ENCODE results near the gene PLD6. TPM values are rescaled to one million over a fixed set of nuclear protein-coding genes. Genes with fewer than 3 reads are reported as not detected.

PLD6 gene
- total and polyA plus RNA-seq, 2 donors: 2.8 to 5.1 TPM

DNA sequence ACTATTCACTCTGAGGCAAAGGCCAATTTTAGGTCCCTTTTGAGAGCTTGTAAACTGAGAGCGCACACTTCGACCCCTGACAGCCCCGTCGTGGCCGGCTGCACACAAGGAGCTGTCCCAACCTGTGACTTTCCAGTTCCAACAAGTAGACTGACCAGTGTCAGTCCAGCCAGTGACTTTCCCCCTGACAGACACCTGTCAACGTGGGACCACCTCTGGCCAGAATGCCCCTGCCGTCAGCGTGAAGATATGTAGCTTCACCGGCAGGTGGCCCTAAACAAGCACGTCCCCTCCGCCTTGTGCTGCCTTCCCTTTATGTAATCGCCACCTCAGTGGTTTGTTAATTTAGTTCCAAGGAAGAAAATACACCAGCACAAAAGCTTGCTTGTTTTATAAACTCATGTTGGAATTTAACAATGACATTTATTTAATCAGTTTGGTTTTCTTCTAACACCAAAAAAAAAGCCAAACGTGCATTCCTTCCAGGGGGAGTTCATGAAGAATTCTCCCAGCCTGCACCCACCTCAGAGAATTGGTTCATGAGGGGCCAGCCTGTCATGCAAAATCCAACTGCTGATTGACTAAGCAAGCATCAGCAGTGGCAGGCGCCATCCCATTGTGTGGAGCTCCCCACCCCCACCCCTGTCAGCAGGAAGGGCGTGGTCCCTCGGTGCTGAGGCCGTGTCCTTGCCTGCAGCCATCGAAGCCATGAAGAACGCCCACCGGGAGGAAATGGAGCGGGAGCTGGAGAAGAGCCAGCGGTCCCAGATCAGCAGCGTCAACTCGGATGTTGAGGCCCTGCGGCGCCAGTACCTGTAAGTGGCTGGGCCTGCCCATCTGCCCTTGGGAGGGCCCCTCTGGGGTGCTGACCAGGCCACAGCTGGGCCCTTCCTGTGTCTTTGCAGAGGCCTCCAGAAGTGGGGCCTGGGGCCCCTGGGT lies 33.9 kb downstream of the PLD6 start:
- peaks cover 7% of the 10 kb centered on the region for H3K36me3 ChIP-seq (ENCODE audit: insufficient read depth)
- no peak overlapping the region for H3K27ac ChIP-seq (ENCODE audit: low read depth)
- WGBS: 71% methylated on average over 26 of the region's 26 CpGs
- H3K4me3 ChIP-seq (ENCODE audit: low read depth, low read length): no peak overlapping the region
- no peaks in the 10 kb centered on the region for H3K4me1 ChIP-seq (ENCODE audit: insufficient read depth)
- no peak for DNase-seq (ENCODE audit: extremely low spot score)

- no peak for DNase-seq (ENCODE audit: extremely low spot score)
- H3K4me1 ChIP-seq (ENCODE audit: insufficient read depth): no peaks in the 10 kb centered on the region
- no peak overlapping the region for H3K4me3 ChIP-seq (ENCODE audit: low read depth, low read length)
- WGBS: 82% methylated on average over 7 of the region's 7 CpGs
- H3K27ac ChIP-seq (ENCODE audit: low read depth): no peak overlapping the region
- H3K36me3 ChIP-seq (ENCODE audit: insufficient read depth): peaks cover 3% of the 10 kb centered on the region
These were observed 34.9 kb downstream of the PLD6 start for GRCh38 chr17:17171186-17171585.

DNA sequence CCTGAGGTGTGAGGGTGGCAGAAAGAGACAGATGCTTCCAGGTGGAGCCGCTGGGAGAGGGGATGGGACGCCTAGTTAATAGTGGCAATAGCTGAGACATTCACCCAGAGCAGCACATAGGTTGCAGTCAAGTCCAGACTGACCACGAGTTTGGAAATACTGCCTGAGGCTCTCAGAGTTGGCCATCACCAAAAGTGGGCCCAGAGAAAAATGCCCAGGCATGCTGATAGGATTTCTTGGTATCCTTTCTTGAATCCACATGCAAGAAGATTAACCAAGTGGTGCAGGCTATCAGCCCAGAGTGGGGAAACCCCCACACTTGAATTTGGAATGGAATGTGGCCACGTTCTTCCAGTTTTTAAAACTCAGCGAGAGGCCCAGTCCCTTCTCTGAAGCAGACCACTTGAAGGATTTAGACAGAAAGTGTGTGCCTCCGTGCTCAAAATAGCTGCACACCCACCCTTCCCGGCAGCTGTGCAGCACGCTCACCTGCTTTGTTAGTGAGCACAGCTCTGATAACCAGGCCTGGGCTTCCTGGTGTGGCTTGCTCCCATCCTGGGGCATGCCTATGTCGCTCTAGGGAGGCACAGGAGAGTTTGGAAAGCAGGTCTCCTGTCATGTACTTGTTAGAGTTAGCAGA lies 35.7 kb downstream of the PLD6 start:
- 72% methylated on average over 9 of the region's 9 CpGs for WGBS
- H3K4me3 ChIP-seq (ENCODE audit: low read depth, low read length): no peak overlapping the region
- no peaks in the 10 kb centered on the region for H3K4me1 ChIP-seq (ENCODE audit: insufficient read depth)
- DNase-seq (ENCODE audit: extremely low spot score): no peak
- H3K36me3 ChIP-seq (ENCODE audit: insufficient read depth): peaks cover 3% of the 10 kb centered on the region
- no peak overlapping the region for H3K27ac ChIP-seq (ENCODE audit: low read depth)

DNA sequence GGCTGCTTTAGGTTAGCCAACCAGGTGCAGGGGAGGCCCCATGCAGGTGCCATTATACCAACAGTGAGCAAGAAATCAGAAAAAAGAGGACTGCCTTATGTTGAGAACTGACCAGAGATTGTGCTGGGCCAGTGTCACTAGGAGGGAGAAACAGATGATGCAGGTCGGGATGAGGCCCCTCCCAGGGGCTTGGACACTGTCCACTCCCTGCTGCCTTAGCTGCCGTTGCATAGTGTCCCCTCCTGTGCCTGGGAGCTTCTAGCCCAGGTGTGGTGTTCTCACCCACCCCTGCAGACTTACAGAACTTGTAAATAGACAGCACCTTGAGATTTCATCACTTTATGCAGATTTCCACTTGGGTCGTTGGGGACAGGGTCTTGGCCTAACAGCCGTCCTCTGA lies 36.7 kb downstream of the PLD6 start:
- no peak for DNase-seq (ENCODE audit: extremely low spot score)
- WGBS: 88% methylated on average over 4 of the region's 4 CpGs
- H3K27ac ChIP-seq (ENCODE audit: low read depth): no peak overlapping the region

DNA sequence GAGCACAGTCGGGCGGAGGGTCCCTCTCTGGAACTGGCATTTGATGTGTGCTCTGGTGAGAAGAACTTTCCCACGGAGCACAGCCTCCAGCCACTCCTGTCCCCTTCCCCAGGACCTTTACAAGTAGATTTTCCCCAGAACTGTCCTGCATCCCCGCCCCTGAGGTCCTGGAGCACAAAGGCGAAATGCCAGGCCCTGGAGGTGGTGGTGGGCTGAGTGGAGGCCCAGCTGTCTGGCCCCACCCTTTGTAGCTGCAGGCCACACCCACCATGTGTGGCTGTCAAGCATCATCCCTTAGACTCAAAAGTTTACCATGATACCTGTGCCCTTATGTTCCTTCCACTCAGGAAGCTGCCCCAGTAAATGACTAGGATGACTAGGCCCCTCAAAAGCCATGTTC lies 37.7 kb downstream of the PLD6 start:
- Histone ChIP-seq H3K27ac (ENCODE audit: low read depth) (no peak overlapping the region), H3K4me3 (ENCODE audit: low read depth, low read length) (no peak overlapping the region), H3K4me1 (ENCODE audit: insufficient read depth) (no peaks in the 10 kb centered on the region), H3K36me3 (ENCODE audit: insufficient read depth) (peaks cover 2% of the 10 kb centered on the region)
- 91% methylated on average over 5 of the region's 5 CpGs for WGBS
- DNase-seq (ENCODE audit: extremely low spot score): no peak

More for the DNA sequence above, 36.7 kb downstream of the PLD6 start:
- H3K4me3 ChIP-seq (ENCODE audit: low read depth, low read length): no peak overlapping the region
- no peaks in the 10 kb centered on the region for H3K4me1 ChIP-seq (ENCODE audit: insufficient read depth)
- H3K36me3 ChIP-seq (ENCODE audit: insufficient read depth): no peaks in the 10 kb centered on the region

GRCh38 chr17:17167986-17168385 lies 38.1 kb downstream of the PLD6 start:
- no peak overlapping the region for H3K4me3 ChIP-seq (ENCODE audit: low read depth, low read length)
- no peak overlapping the region for H3K27ac ChIP-seq (ENCODE audit: low read depth)
- DNase-seq (ENCODE audit: extremely low spot score): no peak
- H3K36me3 ChIP-seq (ENCODE audit: insufficient read depth): peaks cover 2% of the 10 kb centered on the region
- no peaks in the 10 kb centered on the region for H3K4me1 ChIP-seq (ENCODE audit: insufficient read depth)
- WGBS: 89% methylated on average over 10 of the region's 10 CpGs

- peaks cover 2% of the 10 kb centered on the region for H3K36me3 ChIP-seq (ENCODE audit: insufficient read depth)
- WGBS: 91% methylated on average over 10 of the region's 10 CpGs
- no peak overlapping the region for H3K4me3 ChIP-seq (ENCODE audit: low read depth, low read length)
These were observed 38.8 kb downstream of the PLD6 start for GRCh38 chr17:17167356-17167755.

DNA sequence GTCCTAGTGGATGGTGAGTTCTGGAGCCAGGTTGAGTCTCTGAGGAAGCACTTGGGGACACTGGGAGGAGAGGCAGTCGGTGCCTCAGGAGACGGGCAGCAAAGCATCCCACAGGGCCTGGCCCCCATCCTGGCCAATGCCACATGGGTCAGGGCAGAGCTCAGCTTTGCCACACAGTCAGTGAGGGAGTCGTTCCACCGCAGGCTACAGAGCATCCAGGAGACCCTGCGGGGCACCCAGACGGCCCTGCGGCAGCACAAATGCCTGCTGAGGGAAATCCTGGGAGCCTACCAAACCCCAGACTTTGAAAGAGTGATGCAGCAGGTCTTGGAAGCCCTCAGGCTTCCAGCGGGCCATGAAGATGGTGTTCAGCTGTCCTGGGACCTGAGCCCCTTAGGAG lies 39.7 kb downstream of the PLD6 start:
- Histone ChIP-seq H3K27ac (ENCODE audit: low read depth) (no peak overlapping the region), H3K4me1 (ENCODE audit: insufficient read depth) (no peaks in the 10 kb centered on the region), H3K36me3 (ENCODE audit: insufficient read depth) (peaks cover 2% of the 10 kb centered on the region), H3K4me3 (ENCODE audit: low read depth, low read length) (no peak overlapping the region)
- DNase-seq (ENCODE audit: extremely low spot score): no peak
- 92% methylated on average over 8 of the region's 8 CpGs for WGBS

More at GRCh38 chr17:17167356-17167755, 38.8 kb downstream of the PLD6 start:
- Histone ChIP-seq H3K27ac (ENCODE audit: low read depth) (no peak overlapping the region), H3K4me1 (ENCODE audit: insufficient read depth) (no peaks in the 10 kb centered on the region)
- DNase-seq (ENCODE audit: extremely low spot score): no peak

DNA sequence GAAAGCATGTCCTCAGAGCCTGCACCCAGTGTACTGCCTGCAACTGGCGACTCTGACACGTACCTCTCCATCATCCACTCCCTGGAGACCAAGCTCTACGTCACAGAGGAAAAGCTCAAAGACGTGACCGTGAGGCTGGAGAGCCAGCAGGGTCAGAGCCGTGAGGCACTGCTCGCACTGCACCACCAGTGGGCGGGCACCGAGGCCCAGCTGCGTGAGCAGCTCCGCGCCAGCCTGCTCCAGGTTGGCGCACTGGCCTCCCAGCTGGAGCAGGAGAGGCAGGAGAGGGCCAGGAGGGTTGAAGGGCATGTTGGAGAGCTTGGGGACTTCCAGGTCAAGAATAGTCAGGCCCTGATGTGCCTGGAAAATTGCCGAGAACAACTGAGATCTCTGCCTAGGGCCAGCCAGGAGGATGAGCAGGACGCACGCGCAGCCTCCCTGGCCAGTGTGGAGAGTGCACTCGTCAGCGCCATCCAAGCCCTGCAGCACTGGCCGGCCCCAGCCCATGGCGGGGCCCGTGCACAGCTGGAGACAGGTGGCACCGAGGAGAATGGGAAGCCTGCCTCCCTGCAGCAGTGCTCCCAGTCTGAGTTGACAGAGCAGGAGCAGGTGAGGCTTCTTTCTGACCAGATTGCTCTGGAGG lies 40.3 kb downstream of the PLD6 start:
- no peaks in the 10 kb centered on the region for H3K4me1 ChIP-seq (ENCODE audit: insufficient read depth)
- WGBS: 94% methylated on average over 23 of the region's 23 CpGs

DNA sequence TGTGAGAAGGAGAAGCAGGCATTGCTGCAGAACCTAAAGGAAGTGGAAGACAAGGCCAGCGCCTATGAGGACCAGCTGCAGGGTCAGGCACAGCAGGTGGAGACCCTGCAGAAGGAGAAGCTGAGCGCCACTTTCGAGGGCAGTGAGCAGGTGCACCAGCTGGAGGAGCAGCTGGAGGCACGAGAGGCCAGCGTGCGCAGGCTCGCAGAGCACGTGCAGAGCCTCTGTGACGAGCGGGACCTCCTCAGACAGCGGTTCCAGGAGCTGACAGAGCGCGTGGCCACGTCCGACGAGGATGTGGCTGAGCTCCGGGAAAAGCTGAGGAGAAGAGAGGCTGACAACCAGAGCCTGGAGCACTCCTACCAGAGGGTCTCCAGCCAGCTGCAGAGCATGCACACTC lies 41.5 kb downstream of the PLD6 start:
- no peak overlapping the region for H3K4me3 ChIP-seq (ENCODE audit: low read depth, low read length)
- no peaks in the 10 kb centered on the region for H3K4me1 ChIP-seq (ENCODE audit: insufficient read depth)
- 93% methylated on average over 17 of the region's 17 CpGs for WGBS
- H3K36me3 ChIP-seq (ENCODE audit: insufficient read depth): peaks cover 2% of the 10 kb centered on the region
- H3K27ac ChIP-seq (ENCODE audit: low read depth): no peak overlapping the region
- DNase-seq (ENCODE audit: extremely low spot score): no peak

More for the DNA sequence above, 40.3 kb downstream of the PLD6 start:
- H3K27ac ChIP-seq (ENCODE audit: low read depth): no peak overlapping the region
- DNase-seq (ENCODE audit: extremely low spot score): no peak
- H3K4me3 ChIP-seq (ENCODE audit: low read depth, low read length): no peak overlapping the region
- H3K36me3 ChIP-seq (ENCODE audit: insufficient read depth): peaks cover 2% of the 10 kb centered on the region

- Histone ChIP-seq H3K4me3 (ENCODE audit: low read depth, low read length) (no peak overlapping the region), H3K4me1 (ENCODE audit: insufficient read depth) (no peaks in the 10 kb centered on the region), H3K27ac (ENCODE audit: low read depth) (no peak overlapping the region), H3K36me3 (ENCODE audit: insufficient read depth) (peaks cover 2% of the 10 kb centered on the region)
- no peak for DNase-seq (ENCODE audit: extremely low spot score)
- WGBS: 95% methylated on average over 25 of the region's 25 CpGs
These were observed 42.0 kb downstream of the PLD6 start for GRCh38 chr17:17164156-17164555.

- Histone ChIP-seq H3K27ac (ENCODE audit: low read depth) (no peak overlapping the region), H3K4me1 (ENCODE audit: insufficient read depth) (no peaks in the 10 kb centered on the region), H3K36me3 (ENCODE audit: insufficient read depth) (peaks cover 2% of the 10 kb centered on the region), H3K4me3 (ENCODE audit: low read depth, low read length) (no peak overlapping the region)
- no peak for DNase-seq (ENCODE audit: extremely low spot score)
- WGBS: 95% methylated on average over 4 of the region's 4 CpGs
These were observed 44.4 kb downstream of the PLD6 start for GRCh38 chr17:17161759-17162158.

DNA sequence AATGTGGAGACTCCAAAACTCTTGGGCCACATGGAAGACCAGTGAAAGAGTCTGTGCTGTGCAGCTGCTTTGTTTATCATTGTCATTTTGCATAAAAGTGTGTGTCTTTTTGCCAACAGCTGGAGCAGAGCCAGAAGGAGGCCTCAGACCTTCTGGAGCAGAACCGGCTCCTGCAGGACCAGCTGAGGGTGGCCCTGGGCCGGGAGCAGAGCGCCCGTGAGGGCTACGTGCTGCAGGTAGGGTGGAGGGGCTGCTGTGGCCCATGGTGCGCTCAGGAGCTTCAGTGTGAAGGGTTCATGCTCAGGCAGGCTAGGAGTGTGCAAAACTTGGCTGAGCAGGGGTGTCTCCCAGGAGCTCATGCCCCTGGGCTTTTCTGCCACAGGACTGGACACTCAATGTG lies 45.0 kb downstream of the PLD6 start:
- WGBS: 82% methylated on average over 6 of the region's 6 CpGs

GRCh38 chr17:17159571-17159970 lies 46.6 kb downstream of the PLD6 start:
- 93% methylated on average over 4 of the region's 4 CpGs for WGBS
- no peak overlapping the region for H3K4me3 ChIP-seq (ENCODE audit: low read depth, low read length)
- H3K4me1 ChIP-seq (ENCODE audit: insufficient read depth): no peaks in the 10 kb centered on the region
- no peak overlapping the region for H3K27ac ChIP-seq (ENCODE audit: low read depth)
- peaks cover 4% of the 10 kb centered on the region for H3K36me3 ChIP-seq (ENCODE audit: insufficient read depth)
- no peak for DNase-seq (ENCODE audit: extremely low spot score)

More for the DNA sequence above, 45.0 kb downstream of the PLD6 start:
- H3K36me3 ChIP-seq (ENCODE audit: insufficient read depth): peaks cover 2% of the 10 kb centered on the region
- H3K4me1 ChIP-seq (ENCODE audit: insufficient read depth): no peaks in the 10 kb centered on the region
- no peak for DNase-seq (ENCODE audit: extremely low spot score)
- no peak overlapping the region for H3K4me3 ChIP-seq (ENCODE audit: low read depth, low read length)
- no peak overlapping the region for H3K27ac ChIP-seq (ENCODE audit: low read depth)

Data from urinary bladder (tissue), 4 donors.